Measurements from ENCODE around the gene SHC1.

SHC1 gene

GRCh38 chr1:155000411-155000725 lies 29.8 kb upstream of the SHC1 start:
- H3K4me3 ChIP-seq (ENCODE audit: low read length), result peak overlapping the region; percentile 92
- H3K4me1 ChIP-seq (ENCODE audit: control insufficient read depth, low read length), result peaks cover 47% of the 10 kb centered on the region
- H3K36me3 ChIP-seq (ENCODE audit: control insufficient read depth, low read length), result no peaks in the 10 kb centered on the region
- H3K9me3 ChIP-seq (ENCODE audit: control insufficient read depth, insufficient read depth, low read length), result no peaks in the 10 kb centered on the region
- TF ChIP-seq EZH2phosphoT487 (IDR thresholded peaks at IDR 0.05; ENCODE audit: borderline replicate concordance, low read length), result no peak
- no peak for TF ChIP-seq CTCF (IDR thresholded peaks at IDR 0.05; ENCODE audit: low read depth, low read length, poor library complexity, severe bottlenecking)
- H3K79me2 ChIP-seq (ENCODE audit: control insufficient read depth, low read length), result peaks cover 24% of the 10 kb centered on the region
- peak overlapping the region; percentile 81 for H3K4me2 ChIP-seq (ENCODE audit: low read length)
- no peaks in the 10 kb centered on the region for H3K9me2 ChIP-seq (replicated peaks; ENCODE audit: control insufficient read depth, low read length)
- no peaks in the 10 kb centered on the region for H3K27me3 ChIP-seq (ENCODE audit: control insufficient read depth, low read length)
- no peaks in the 10 kb centered on the region for H4K20me1 ChIP-seq (ENCODE audit: control insufficient read depth, insufficient read depth, low read depth, low read length)
- H3F3A ChIP-seq (ENCODE audit: control insufficient read depth, insufficient read depth), result peaks cover 33% of the 10 kb centered on the region
- peak overlapping the region; percentile 80 for H3K27ac ChIP-seq (ENCODE audit: low read depth, low read length)

GRCh38 chr1:154999571-155000410 lies 29.2 kb upstream of the SHC1 start:
- no peaks in the 10 kb centered on the region for H3K9me3 ChIP-seq (ENCODE audit: control insufficient read depth, insufficient read depth, low read length)
- peak overlapping the region; percentile 76 for H3K27ac ChIP-seq (ENCODE audit: low read depth, low read length)
- peaks cover 22% of the 10 kb centered on the region for H3K79me2 ChIP-seq (ENCODE audit: control insufficient read depth, low read length)
- no peaks in the 10 kb centered on the region for H3K36me3 ChIP-seq (ENCODE audit: control insufficient read depth, low read length)
- peaks cover 30% of the 10 kb centered on the region for H3F3A ChIP-seq (ENCODE audit: control insufficient read depth, insufficient read depth)
- peaks cover 41% of the 10 kb centered on the region for H3K4me1 ChIP-seq (ENCODE audit: control insufficient read depth, low read length)
- H4K20me1 ChIP-seq (ENCODE audit: control insufficient read depth, insufficient read depth, low read depth, low read length), result no peaks in the 10 kb centered on the region
- H3K4me2 ChIP-seq (ENCODE audit: low read length), result peak overlapping the region; percentile 81
- H3K9me2 ChIP-seq (replicated peaks; ENCODE audit: control insufficient read depth, low read length), result no peaks in the 10 kb centered on the region
- H3K4me3 ChIP-seq (ENCODE audit: low read length), result peak overlapping the region; percentile 92
- TF ChIP-seq EZH2phosphoT487 (IDR thresholded peaks at IDR 0.05; ENCODE audit: borderline replicate concordance, low read length) (no peak), CTCF (IDR thresholded peaks at IDR 0.05; ENCODE audit: low read depth, low read length, poor library complexity, severe bottlenecking) (no peak)
- no peaks in the 10 kb centered on the region for H3K27me3 ChIP-seq (ENCODE audit: control insufficient read depth, low read length)

- Histone ChIP-seq H3F3A (ENCODE audit: control insufficient read depth, insufficient read depth) (peaks cover 27% of the 10 kb centered on the region), H3K4me2 (ENCODE audit: low read length) (peak overlapping the region; percentile 81), H3K27me3 (ENCODE audit: control insufficient read depth, low read length) (no peaks in the 10 kb centered on the region), H3K4me1 (ENCODE audit: control insufficient read depth, low read length) (peaks cover 33% of the 10 kb centered on the region), H3K9me3 (ENCODE audit: control insufficient read depth, insufficient read depth, low read length) (no peaks in the 10 kb centered on the region), H3K4me3 (ENCODE audit: low read length) (peak overlapping the region; percentile 92), H4K20me1 (ENCODE audit: control insufficient read depth, insufficient read depth, low read depth, low read length) (no peaks in the 10 kb centered on the region), H3K27ac (ENCODE audit: low read depth, low read length) (peak overlapping the region; percentile 76), H3K36me3 (ENCODE audit: control insufficient read depth, low read length) (no peaks in the 10 kb centered on the region), H3K9me2 (replicated peaks; ENCODE audit: control insufficient read depth, low read length) (no peaks in the 10 kb centered on the region), H3K79me2 (ENCODE audit: control insufficient read depth, low read length) (peaks cover 14% of the 10 kb centered on the region)
- TF ChIP-seq EZH2phosphoT487 (IDR thresholded peaks at IDR 0.05; ENCODE audit: borderline replicate concordance, low read length), result no peak
- TF ChIP-seq CTCF (IDR thresholded peaks at IDR 0.05; ENCODE audit: low read depth, low read length, poor library complexity, severe bottlenecking), result peak; percentile 97
Measured at GRCh38 chr1:154998818-154999570, 28.4 kb upstream of the SHC1 start.

Data from DOHH2 (cell line).